Body of pancreas (tissue), 4 donors: ENCODE measurements around the gene GYG2. TPM values are rescaled to one million over a fixed set of nuclear protein-coding genes. Genes with fewer than 3 reads are reported as not detected.

ENCODE experiments used
- ATAC-seq: fragments of 150-250 bp; one replicate; pipeline ENCODE4 v1.9.1; 2016
- DNase-seq, 4 donors: peaks; one replicate each; pipeline ENCODE4 v3.0.0-alpha.2; 2019
- H3K27ac ChIP-seq, 4 donors: fragments of 200-600 bp; sonication (generic); 1 replicate in 3 of 4; 2 replicates in 1 of 4; pipeline versions ENCODE4 v1.5.1 to v1.6.1; 2016 to 2019; ENCODE audit warnings: mild to moderate bottlenecking in 1 of 4, mixed read lengths in 1 of 4, moderate library complexity in 1 of 4
- H3K27me3 ChIP-seq, 2 donors: fragments of 200-600 bp; sonication (generic); one replicate each; pipeline ENCODE4 v1.6.0; 2016; ENCODE audit warnings: mild to moderate bottlenecking in 1 of 2
- H3K36me3 ChIP-seq, 2 donors: fragments of 200-600 bp; sonication (generic); replicated peaks in 1 of 2; 2 replicates each; pipeline ENCODE4 v1.5.1; 2016; ENCODE audit warnings: low read depth in 2 of 2; ENCODE audit not compliant: insufficient read depth in 1 of 2
- H3K4me1 ChIP-seq: fragments of 200-600 bp; sonication (generic); one replicate; pipeline ENCODE4 v1.6.0; 2016
- H3K4me3 ChIP-seq, 2 donors: fragments of 200-600 bp; sonication (generic); 1 replicate in 1 of 2; 2 replicates in 1 of 2; pipeline ENCODE4 v1.5.1; 2016 to 2019
- H3K9me3 ChIP-seq, 3 donors: fragments of 200-600 bp; sonication (generic); 1 replicate in 2 of 3; 2 replicates in 1 of 3; pipeline ENCODE4 v1.5.1; 2016
- POLR2A ChIP-seq, 3 donors: fragments of 450-650 bp; IDR thresholded peaks; one replicate each; pipeline ENCODE4 v1.6.1; 2016; ENCODE audit warnings: antibody characterized with exemption in 3 of 3, mild to moderate bottlenecking in 2 of 3
- WGBS, 2 donors: methylation state at CpG; one replicate each; pipeline ENCODE4 v1.1.5; 2017; 5-methylcytosine and 5-hydroxymethylcytosine counted together
- intact Hi-C: fragments of 100-400 bp; cut with DNase I; formaldehyde crosslinking; loops from one replicate; pipeline ENCODE4 v1.15.1; 2023
- total RNA-seq, 2 donors: library from RNA; depleted of rRNA; stranded (reverse); fragments of >200 nt; gene quantifications; one replicate each; pipeline ENCODE4 v1.1.0, GENCODE V29; 2016
- TF ChIP-seq, protein P1 (sequence below), 7 experiments: fragments of 450-650 bp in 4 of 7; fragments of 200-600 bp in 3 of 7; sonication (generic) in 3 of 7; IDR thresholded peaks; one replicate each; pipeline ENCODE4 v1.5.1; 2016 to 2019; ENCODE audit warnings: antibody characterized with exemption in 7 of 7

The GYG2 gene
- total RNA-seq, 2 donors from 2014 or later, result 6.0 to 21.4 TPM

DNA sequence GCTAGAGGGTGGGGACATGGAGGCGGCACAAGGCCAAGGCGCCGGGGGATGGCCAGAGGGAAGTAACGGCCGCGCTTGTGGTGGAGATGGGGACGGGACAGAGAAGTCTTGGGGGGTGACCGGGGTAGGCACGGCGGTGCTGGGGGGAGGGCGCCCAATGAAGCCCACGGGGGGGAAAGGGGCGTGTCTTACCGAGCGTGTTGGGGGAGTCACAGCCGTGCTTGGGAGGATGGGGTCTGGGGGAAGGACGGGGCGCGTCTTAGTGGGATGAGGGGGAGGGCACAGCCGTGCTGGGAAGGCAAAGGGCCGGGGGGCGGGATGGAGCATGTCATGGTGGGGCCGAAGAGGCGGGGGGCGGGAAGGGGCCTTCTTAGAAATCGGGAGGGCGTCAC is 99.5 kb downstream of the GYG2 start:
- intact Hi-C loops, result no loop called here
- WGBS, 2 donors, result 0% methylated on average over 4 to 14 of the region's 27 CpGs
- peak; percentile 14 for ATAC-seq

GRCh38 chrX:2928583-2929434 is 100.1 kb downstream of the GYG2 start, which contains the start of gene ARSD:
Gene ARSD, minus strand, starts transcription at chrX:2929339. Its CDS starts 64 bp downstream, at chrX:2929275.
- no peaks in the 10 kb centered on the region for H3K9me3 ChIP-seq
- 0% methylated on average over 10 to 14 of the region's 84 CpGs for WGBS, 2 donors
- no peaks in the 10 kb centered on the region for H3K27me3 ChIP-seq
- H3K4me3 ChIP-seq, result peak within 1 kb of the TSS; percentile 25 to 79
- peak; percentile 86 to 98 (median 89) for TF ChIP-seq POLR2A (IDR thresholded peaks at IDR 0.05)
- TF ChIP-seq, protein P1, sequence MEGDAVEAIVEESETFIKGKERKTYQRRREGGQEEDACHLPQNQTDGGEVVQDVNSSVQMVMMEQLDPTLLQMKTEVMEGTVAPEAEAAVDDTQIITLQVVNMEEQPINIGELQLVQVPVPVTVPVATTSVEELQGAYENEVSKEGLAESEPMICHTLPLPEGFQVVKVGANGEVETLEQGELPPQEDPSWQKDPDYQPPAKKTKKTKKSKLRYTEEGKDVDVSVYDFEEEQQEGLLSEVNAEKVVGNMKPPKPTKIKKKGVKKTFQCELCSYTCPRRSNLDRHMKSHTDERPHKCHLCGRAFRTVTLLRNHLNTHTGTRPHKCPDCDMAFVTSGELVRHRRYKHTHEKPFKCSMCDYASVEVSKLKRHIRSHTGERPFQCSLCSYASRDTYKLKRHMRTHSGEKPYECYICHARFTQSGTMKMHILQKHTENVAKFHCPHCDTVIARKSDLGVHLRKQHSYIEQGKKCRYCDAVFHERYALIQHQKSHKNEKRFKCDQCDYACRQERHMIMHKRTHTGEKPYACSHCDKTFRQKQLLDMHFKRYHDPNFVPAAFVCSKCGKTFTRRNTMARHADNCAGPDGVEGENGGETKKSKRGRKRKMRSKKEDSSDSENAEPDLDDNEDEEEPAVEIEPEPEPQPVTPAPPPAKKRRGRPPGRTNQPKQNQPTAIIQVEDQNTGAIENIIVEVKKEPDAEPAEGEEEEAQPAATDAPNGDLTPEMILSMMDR (IDR thresholded peaks at IDR 0.05), result no peak
- intact Hi-C loops, result no loop called here
- peaks cover 7% of the 10 kb centered on the region for H3K4me1 ChIP-seq
- peak; percentile 91 to 98 (median 95) for DNase-seq
- ATAC-seq, result peak; percentile 91
- H3K36me3 ChIP-seq, result no peaks in the 10 kb centered on the region
- peak within 1 kb of the TSS; percentile 80 to 99 (median 97) for H3K27ac ChIP-seq

More for the DNA sequence above, 99.5 kb downstream of the GYG2 start:
- Histone ChIP-seq H3K27ac (peak overlapping the region; percentile 80 to 99 (median 97)), H3K27me3 (no peaks in the 10 kb centered on the region), H3K36me3 (no peaks in the 10 kb centered on the region), H3K4me3 (peak overlapping the region in 1 of 2 donors; percentile 79), H3K9me3 (no peaks in the 10 kb centered on the region), H3K4me1 (peaks cover 7% of the 10 kb centered on the region)
- peak; percentile 41 to 59 (median 50) for DNase-seq
- no peak for TF ChIP-seq POLR2A (IDR thresholded peaks at IDR 0.05)
- TF ChIP-seq, protein P1 (IDR thresholded peaks at IDR 0.05), result no peak

DNA sequence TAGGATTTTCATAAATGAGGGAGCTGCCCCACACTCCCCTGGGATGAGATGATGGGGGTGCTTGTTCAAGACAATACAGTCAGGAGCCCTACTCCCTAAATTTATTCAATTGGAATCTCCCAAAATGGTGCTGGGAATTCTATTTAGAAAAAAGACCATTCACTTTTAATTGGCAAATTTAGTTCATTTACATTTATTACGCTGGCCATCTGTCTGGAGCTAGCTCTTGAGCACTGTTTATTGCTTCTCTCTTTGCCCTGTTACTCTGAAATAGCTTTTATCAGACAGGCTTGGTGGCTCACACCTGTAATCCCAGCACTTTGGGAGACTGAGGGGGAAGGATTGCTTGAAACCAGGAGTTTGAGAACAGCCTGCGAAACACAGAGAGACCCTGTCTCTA is 102.4 kb downstream of the GYG2 start:
- no peak for ATAC-seq
- no peaks in the 10 kb centered on the region for H3K27me3 ChIP-seq
- no peak for DNase-seq
- H3K27ac ChIP-seq, result no peak overlapping the region
- WGBS, 2 donors, result 91 to 100% methylated on average over 2 of the region's 2 CpGs
- H3K9me3 ChIP-seq, result no peaks in the 10 kb centered on the region
- no peak overlapping the region for H3K4me3 ChIP-seq
- TF ChIP-seq, protein P1 (IDR thresholded peaks at IDR 0.05), result no peak
- TF ChIP-seq POLR2A (IDR thresholded peaks at IDR 0.05), result no peak
- H3K36me3 ChIP-seq, result no peaks in the 10 kb centered on the region
- intact Hi-C loops, result no loop called here
- peaks cover 7% of the 10 kb centered on the region for H3K4me1 ChIP-seq

DNA sequence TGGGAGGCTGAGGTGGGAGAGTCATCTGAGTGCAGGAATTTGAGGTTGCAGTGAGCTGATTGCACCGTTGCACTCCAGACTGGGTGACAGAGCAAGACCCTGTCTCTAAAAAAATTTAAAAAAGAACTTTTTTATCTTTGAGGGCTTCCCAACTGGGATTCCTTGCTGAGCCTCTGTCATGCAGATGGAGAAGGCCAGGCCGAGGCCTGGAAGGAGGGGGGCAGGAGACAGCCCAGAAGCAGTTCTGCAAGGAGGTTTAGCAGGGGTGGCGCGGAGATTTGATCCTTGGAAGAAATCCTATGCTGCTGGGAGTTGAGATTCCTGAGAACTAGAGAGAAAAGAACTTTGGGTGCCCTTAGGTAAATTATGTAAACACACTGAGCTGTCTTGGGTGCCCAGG is 102.9 kb downstream of the GYG2 start:
- ATAC-seq (no peak), DNase-seq (no peak)
- TF ChIP-seq, protein P1 (IDR thresholded peaks at IDR 0.05), result no peak
- no peak for TF ChIP-seq POLR2A (IDR thresholded peaks at IDR 0.05)
- intact Hi-C loops, result no loop called here
- Histone ChIP-seq H3K36me3 (no peaks in the 10 kb centered on the region), H3K4me1 (peaks cover 7% of the 10 kb centered on the region), H3K27me3 (no peaks in the 10 kb centered on the region), H3K4me3 (no peak overlapping the region), H3K9me3 (no peaks in the 10 kb centered on the region), H3K27ac (no peak overlapping the region)
- WGBS, 2 donors, result 91 to 100% methylated on average over 2 to 4 of the region's 4 CpGs

Other genes starting within 250 kb of the GYG2 start
- gene CD99, start 137.6 kb upstream of the GYG2 start, total RNA-seq, result 100 to 1,000 TPM; 126 to 183 TPM
- under 1 TPM in 1 of 2 donors, not detected in 1; 0.26 TPM for gene XG, start 76.9 kb upstream of the GYG2 start, total RNA-seq
- 10 to 100 TPM; 57.1 to 85.0 TPM for gene ARSD, start 100.4 kb downstream of the GYG2 start, total RNA-seq
- not detected for gene ARSH, start 177.6 kb downstream of the GYG2 start, total RNA-seq
- gene ARSF, start 212.5 kb downstream of the GYG2 start, total RNA-seq, result under 1 TPM; 0.26 to 0.33 TPM